SK-N-MC (cell line): Measurements from ENCODE around the gene SLC36A1.
"Not testable (repeated sequence)": the region's sequence is repeated elsewhere in the genome, so short reads cannot be mapped to it uniquely, and the experiment has no call there.

Source experiments
- DNase-seq: peaks from one replicate; pipeline ENCODE4 v3.0.0-alpha.2; 2011; ENCODE audit warnings: low read depth, low spot score
- H3K27ac ChIP-seq: fragments of 200-600 bp; sonication (generic); 2 replicates; pipeline ENCODE4 v1.5.1; 2016; ENCODE audit warnings: mixed run types
- H3K36me3 ChIP-seq: fragments of 200-600 bp; sonication (generic); 2 replicates; pipeline ENCODE4 v1.6.1; 2017; ENCODE audit warnings: antibody characterized with exemption, low read length, mixed read lengths; ENCODE audit not compliant: insufficient read depth
- H3K4me3 ChIP-seq: fragments of 200-600 bp; sonication (generic); 2 replicates; pipeline ENCODE4 v1.5.1; 2016
- H3K9ac ChIP-seq: fragments of 200-600 bp; sonication (generic); 2 replicates; pipeline ENCODE4 v1.8.0; 2017; ENCODE audit warnings: mixed run types, mixed read lengths; ENCODE audit not compliant: insufficient read length
- H3K9me3 ChIP-seq: fragments of 200-600 bp; sonication (generic); 2 replicates; pipeline ENCODE4 v1.6.1; 2017; ENCODE audit warnings: low read depth, mild to moderate bottlenecking, antibody characterized with exemption, low read length, moderate library complexity, mixed read lengths
- EZH2 ChIP-seq: fragments of 200-600 bp; sonication (generic); IDR thresholded peaks from one replicate; pipeline ENCODE4 v1.6.1; 2017; ENCODE audit warnings: antibody characterized with exemption
- FOXP2 ChIP-seq: optimal IDR thresholded peaks from 2 replicates; pipeline ENCODE3; 2011; ENCODE audit warnings: mild to moderate bottlenecking, moderate library complexity; ENCODE audit not compliant: insufficient read depth; ENCODE audit errors: extremely low read length, control extremely low read depth
- POLR2AphosphoS5 ChIP-seq: IDR thresholded peaks from 2 replicates; pipeline ENCODE4 v1.6.1; 2012; ENCODE audit warnings: mild to moderate bottlenecking, low read depth, low read length, borderline replicate concordance

SLC36A1 gene

DNA sequence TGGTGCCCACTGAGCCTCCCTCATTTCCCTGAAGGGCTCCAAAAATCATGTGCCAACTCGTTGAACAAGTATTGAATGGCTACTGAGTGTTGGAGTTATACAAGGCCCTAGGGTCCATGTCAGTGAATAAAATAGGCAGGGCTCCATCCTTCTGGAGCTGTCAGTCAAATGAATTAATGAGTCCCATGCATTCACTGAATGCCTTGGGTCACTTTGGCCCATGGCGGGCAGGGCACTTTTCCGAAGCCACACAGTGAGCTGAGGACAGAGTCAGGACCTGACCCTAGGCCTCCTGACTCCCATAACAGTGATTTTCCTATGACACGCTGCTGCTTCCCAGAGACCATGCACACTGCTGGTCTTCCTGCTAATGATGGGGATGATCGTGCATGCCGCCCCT lies 27.3 kb upstream of the SLC36A1 start:
- H3K4me3 ChIP-seq = no peak overlapping the region
- no peak overlapping the region for H3K27ac ChIP-seq
- no peak for DNase-seq
- no peak overlapping the region for H3K9ac ChIP-seq
- TF ChIP-seq FOXP2 = no peak
- no peaks in the 10 kb centered on the region for H3K36me3 ChIP-seq
- H3K9me3 ChIP-seq = no peaks in the 10 kb centered on the region

DNA sequence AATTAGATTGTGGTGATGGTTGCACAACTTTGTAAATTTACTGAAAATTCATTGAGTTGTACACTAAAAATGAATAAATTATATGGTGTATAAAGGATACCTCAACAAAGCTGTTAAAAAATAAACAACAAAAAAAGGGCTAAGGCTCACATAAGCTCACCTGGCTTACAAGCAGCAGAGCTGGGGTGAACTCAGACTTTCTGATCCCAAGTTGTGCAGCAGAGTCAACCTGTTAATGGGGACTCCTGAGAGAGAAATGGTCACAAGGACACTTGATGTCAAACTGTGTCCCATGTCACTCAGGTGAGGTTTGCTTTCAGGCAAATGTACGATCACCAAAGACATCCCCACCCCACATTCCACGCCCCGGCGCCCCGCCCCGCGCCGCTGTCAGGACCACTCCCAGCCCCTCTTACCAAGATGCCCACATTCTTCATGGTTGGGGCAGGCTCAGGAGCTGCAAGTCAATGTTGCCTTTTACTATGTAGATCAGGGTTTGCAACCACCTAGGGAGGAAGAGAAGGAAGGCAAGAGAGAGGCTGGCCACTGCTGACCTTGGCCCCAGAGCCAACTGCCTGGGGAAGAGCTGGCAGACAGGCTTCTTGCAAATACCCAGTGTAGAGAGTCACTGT lies 22.4 kb upstream of the SLC36A1 start:
- H3K9ac ChIP-seq = no peak overlapping the region
- H3K27ac ChIP-seq = no peak overlapping the region
- TF ChIP-seq FOXP2 = no peak
- no peak for TF ChIP-seq POLR2AphosphoS5
- TF ChIP-seq EZH2 = no peak
- DNase-seq = no peak
- no peaks in the 10 kb centered on the region for H3K9me3 ChIP-seq
- no peak overlapping the region for H3K4me3 ChIP-seq
- no peaks in the 10 kb centered on the region for H3K36me3 ChIP-seq

DNA sequence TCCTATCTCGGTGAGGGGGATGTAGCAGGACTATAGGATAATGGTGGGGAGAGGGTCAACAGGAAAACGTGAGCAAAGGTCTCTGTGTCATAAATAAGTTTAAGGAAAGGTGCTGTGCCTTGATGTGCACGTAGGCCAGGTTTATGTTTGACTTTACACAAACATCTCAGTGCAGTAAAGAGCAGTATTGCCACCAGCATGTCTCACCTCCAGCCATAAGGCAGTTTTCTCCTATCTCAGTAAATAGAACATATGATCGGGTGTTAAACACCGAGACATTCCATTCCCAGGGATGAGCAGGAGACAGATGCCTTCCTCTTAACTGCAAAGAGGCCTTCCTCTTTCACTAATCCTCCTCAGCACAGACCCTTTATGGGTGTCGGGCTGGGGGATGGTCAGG lies 21.1 kb upstream of the SLC36A1 start:
- DNase-seq, H3K9ac ChIP-seq, H3K27ac ChIP-seq, H3K4me3 ChIP-seq, H3K9me3 ChIP-seq, H3K36me3 ChIP-seq: not testable (repeated sequence)

DNA sequence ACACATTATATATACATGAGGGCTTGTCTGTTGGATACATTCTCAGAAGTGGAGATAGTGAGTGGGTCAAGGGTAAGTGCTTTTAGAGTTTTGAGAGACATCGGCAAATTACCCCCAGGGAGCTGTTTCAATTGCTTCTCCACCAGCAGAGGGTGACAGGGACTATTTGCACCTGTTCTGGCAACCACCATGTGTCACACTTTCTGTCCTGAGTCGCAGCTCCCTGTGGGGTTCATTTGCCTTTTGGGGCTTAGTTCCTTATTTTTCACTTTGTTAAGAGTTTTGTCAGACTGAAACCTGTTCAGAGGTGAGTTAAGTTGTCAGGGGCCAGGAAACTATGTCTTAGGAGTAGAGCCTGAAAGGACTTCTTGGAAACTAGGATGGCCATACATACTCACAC lies 20.1 kb upstream of the SLC36A1 start:
- TF ChIP-seq EZH2 (no peak), POLR2AphosphoS5 (no peak), FOXP2 (no peak)
- DNase-seq = no peak
- H3K27ac ChIP-seq = no peak overlapping the region
- H3K9ac ChIP-seq = no peak overlapping the region
- no peaks in the 10 kb centered on the region for H3K9me3 ChIP-seq
- H3K36me3 ChIP-seq = no peaks in the 10 kb centered on the region
- H3K4me3 ChIP-seq = no peak overlapping the region

DNA sequence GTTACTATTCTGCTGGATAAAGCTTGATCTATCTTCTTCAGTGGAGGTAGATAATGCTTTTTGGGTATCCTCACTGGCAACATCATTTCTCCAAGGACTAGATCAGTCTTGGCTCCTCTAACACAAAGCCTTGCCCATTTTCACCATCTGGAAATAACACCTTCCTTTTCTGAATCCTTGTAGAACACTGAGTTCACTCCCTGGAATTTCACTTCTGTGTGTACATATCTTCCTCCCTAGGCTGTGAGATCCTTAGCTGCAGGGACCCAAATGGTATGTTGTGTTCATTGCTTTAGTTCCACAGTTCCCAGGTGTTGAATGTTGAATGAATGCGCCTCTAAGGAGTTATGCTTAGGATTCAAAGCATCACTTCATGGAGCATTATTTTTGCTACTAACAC lies 16.7 kb upstream of the SLC36A1 start:
- H3K9ac ChIP-seq = no peak overlapping the region
- H3K36me3 ChIP-seq = no peaks in the 10 kb centered on the region
- DNase-seq = no peak
- TF ChIP-seq POLR2AphosphoS5 (no peak), FOXP2 (no peak), EZH2 (no peak)
- H3K27ac ChIP-seq = no peak overlapping the region
- H3K9me3 ChIP-seq = no peaks in the 10 kb centered on the region
- H3K4me3 ChIP-seq = no peak overlapping the region

DNA sequence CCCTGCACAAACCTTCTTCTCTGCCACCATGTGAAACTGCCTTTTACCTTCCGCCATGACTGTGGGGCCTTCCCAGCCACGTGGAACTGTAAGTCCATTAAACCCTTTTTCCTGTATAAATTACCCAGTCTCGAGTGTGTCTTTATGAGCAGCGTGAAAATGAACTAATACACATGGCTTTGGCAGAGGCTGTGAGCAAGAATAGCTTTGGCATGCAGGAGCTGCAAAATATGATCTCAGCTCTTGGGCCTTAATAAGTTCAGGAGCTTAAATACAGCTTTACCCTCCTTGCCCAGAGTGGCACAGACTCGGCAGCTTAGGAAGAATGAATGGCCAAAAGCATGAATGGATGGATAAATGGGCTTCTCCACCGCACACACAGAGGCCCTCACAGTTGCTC lies 15.7 kb upstream of the SLC36A1 start:
- no peak overlapping the region for H3K9ac ChIP-seq
- no peaks in the 10 kb centered on the region for H3K9me3 ChIP-seq
- TF ChIP-seq POLR2AphosphoS5 (no peak), FOXP2 (no peak), EZH2 (no peak)
- DNase-seq = no peak
- H3K27ac ChIP-seq = no peak overlapping the region
- no peak overlapping the region for H3K4me3 ChIP-seq
- H3K36me3 ChIP-seq = no peaks in the 10 kb centered on the region

DNA sequence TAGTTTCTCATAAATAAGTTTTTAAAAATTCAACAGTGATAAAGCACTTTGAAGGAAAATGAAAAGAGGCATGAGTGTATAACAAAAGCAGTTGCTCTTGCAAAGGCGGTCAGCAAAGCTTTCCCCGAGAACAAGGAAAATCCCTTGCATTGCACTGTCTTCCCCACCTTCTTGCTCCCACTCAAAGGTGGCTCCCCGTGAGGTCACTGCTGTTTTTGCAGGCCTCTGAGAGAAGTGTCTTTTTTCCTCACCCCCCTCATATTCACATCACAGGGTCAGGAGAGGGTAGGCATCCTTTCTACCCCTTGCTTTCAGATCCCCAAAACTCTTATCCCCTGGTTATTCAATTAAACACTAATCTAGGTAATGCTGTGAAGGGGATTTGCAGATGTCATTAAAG lies 15.2 kb upstream of the SLC36A1 start:
- Histone ChIP-seq H3K27ac (no peak overlapping the region), H3K9me3 (no peaks in the 10 kb centered on the region), H3K36me3 (no peaks in the 10 kb centered on the region), H3K4me3 (no peak overlapping the region), H3K9ac (no peak overlapping the region)
- DNase-seq = no peak
- TF ChIP-seq POLR2AphosphoS5 = no peak
- no peak for TF ChIP-seq EZH2
- TF ChIP-seq FOXP2 = no peak

DNA sequence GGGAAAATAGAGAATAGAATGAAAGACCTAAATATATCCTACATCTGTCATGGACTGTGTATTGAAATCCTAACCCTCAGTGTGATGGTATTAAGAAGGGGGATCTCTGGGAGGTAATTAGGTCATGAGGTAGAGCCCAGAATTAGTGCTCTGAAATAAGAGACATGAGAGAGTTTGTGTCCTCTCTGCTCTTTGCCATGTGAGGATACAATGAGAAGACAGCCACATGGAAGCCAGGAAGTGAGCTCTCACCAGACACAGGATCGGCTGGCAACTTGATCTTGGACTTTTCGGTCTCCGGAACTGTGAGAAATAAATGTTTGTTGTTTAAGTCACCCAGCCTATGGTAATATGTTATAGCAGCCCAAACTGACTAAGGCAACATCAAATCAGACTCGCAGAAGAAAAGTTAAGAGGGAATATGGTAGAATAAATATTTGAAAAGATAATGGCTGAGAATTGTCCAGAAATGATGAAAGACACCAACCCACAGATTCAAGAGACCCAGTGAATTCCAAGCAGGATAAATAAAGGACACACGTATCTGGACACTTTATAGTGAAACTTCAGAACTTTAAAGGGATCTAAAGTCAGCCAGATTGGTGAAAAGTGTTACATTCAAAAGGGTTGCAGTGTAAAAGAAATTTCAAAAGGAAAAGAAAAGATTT lies 12.7 kb upstream of the SLC36A1 start:
- no peak for TF ChIP-seq FOXP2
- no peak for TF ChIP-seq POLR2AphosphoS5
- Histone ChIP-seq H3K9ac (no peak overlapping the region), H3K27ac (no peak overlapping the region), H3K9me3 (no peaks in the 10 kb centered on the region), H3K36me3 (no peaks in the 10 kb centered on the region), H3K4me3 (no peak overlapping the region)
- DNase-seq = no peak

DNA sequence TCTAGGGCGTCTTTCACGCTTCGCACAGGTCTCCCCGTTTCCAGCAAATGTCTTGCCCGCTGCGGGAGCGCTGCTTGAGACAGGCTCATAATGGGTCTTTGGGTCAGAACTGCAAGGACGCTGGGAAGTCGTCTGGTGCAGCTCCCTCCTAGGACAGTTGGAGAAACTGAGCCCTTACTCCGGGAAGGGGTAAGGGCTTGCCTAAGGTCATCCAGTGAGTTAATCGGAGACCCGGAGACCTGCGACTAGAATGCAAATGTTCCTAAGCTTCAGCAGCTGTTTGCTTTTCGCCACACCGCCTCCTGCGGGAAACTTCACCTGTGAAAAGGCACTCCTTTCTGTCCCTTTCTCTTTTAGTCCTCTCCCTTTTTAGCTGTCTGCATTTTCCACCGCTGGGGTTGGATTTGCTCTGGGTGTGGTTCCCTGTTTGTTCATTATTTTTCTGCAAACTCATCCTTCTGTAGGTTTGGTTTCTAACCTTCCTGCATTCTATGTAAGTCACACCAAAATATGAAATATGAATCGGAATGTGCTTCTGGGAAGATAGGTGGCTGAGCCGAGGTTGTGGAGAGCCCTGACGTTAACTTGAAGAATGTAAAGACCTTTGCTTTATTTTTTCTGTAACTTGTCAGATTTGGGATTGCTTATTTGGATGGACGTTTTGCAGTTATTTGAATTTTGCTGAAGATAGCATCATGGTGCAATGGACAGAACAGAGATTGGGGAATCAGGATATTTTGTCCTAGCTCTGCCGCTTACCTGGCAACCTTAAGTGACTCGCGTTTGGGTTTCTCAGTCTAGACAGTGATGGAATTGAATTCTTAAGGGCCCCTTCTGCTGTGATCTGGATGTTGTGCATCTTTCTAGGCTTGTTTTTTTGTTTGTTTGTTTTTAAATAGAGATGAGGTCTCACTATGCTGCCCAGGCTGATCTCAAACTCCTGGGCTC lies 909 bp downstream of the SLC36A1 start:
- H3K36me3 ChIP-seq = no peaks in the 10 kb centered on the region
- peak overlapping the region; percentile 77 for H3K9ac ChIP-seq
- no peaks in the 10 kb centered on the region for H3K9me3 ChIP-seq
- DNase-seq = no peak
- peak overlapping the region; percentile 96 for H3K4me3 ChIP-seq
- H3K27ac ChIP-seq = no peak overlapping the region
- TF ChIP-seq POLR2AphosphoS5 (no peak), EZH2 (no peak), FOXP2 (no peak)
